Neural cell (in vitro differentiated cells): Measurements from ENCODE around the gene DCAF6. TPM values are rescaled to one million over a fixed set of nuclear protein-coding genes. Genes with fewer than 3 reads are reported as not detected.
"Not testable (repeated sequence)": the region's sequence is repeated elsewhere in the genome, so short reads cannot be mapped to it uniquely, and the experiment has no call there.

Source experiments
- H2AFZ ChIP-seq: fragments of 200-600, 300-800 bp; sonication (generic), shearing (Covaris generic); 2 replicates; pipeline ENCODE4 v1.6.0; 2014; ENCODE audit warnings: low read depth, mild to moderate bottlenecking, antibody characterized with exemption, low read length, moderate library complexity
- H3F3A ChIP-seq: fragments of 200-600 bp; shearing (Covaris generic); 2 replicates; pipeline ENCODE4 v1.6.1; 2016; ENCODE audit warnings: mild to moderate bottlenecking, moderate library complexity, mixed read lengths, antibody characterized with exemption, low read length; ENCODE audit not compliant: insufficient read depth, poor library complexity, severe bottlenecking
- H3K27ac ChIP-seq: fragments of 200-600, 300-800 bp; sonication (generic), shearing (Covaris generic); 2 replicates; pipeline ENCODE4 v1.5.1; 2014; ENCODE audit warnings: mild to moderate bottlenecking, low read length, moderate library complexity
- H3K27me3 ChIP-seq: fragments of 300-800, 200-600 bp; sonication (generic), shearing (Covaris generic); 2 replicates; pipeline ENCODE4 v1.6.0; 2014; ENCODE audit warnings: mild to moderate bottlenecking, low read depth, low read length, moderate library complexity; ENCODE audit not compliant: insufficient read depth
- H3K36me3 ChIP-seq: fragments of 300-800, 200-600 bp; sonication (generic), shearing (Covaris generic); 2 replicates; pipeline ENCODE4 v1.5.1; 2014; ENCODE audit warnings: mild to moderate bottlenecking, antibody characterized with exemption, low read length, moderate library complexity; ENCODE audit not compliant: insufficient read depth
- H3K4me2 ChIP-seq: fragments of 300-800, 200-600 bp; sonication (generic), shearing (Covaris generic); 2 replicates; pipeline ENCODE4 v1.6.0; 2014; ENCODE audit warnings: mild to moderate bottlenecking, low read length
- H3K4me3 ChIP-seq: fragments of 300-800, 200-600 bp; sonication (generic), shearing (Covaris generic); 2 replicates; pipeline ENCODE4 v1.5.1; 2014; ENCODE audit warnings: mild to moderate bottlenecking, low read length, moderate library complexity
- H3K79me2 ChIP-seq: fragments of 200-600 bp; shearing (Covaris generic); replicated peaks from 2 replicates; pipeline ENCODE4 v1.6.0; 2014; ENCODE audit warnings: mild to moderate bottlenecking, low read length, moderate library complexity; ENCODE audit not compliant: insufficient read depth
- H3K9ac ChIP-seq: fragments of 300-800, 200-600 bp; sonication (generic), shearing (Covaris generic); 2 replicates; pipeline ENCODE4 v1.6.1; 2016; ENCODE audit warnings: mild to moderate bottlenecking, low read length, mixed read lengths
- H3K9me2 ChIP-seq: fragments of 200-600 bp; shearing (Covaris generic); 2 replicates; pipeline ENCODE4 v1.6.1; 2016; ENCODE audit warnings: mild to moderate bottlenecking, low read length, mixed read lengths; ENCODE audit not compliant: insufficient read depth
- H3K9me3 ChIP-seq: fragments of 200-600, 300-800 bp; sonication (generic), shearing (Covaris generic); 2 replicates; pipeline ENCODE4 v1.6.1; 2016; ENCODE audit warnings: mild to moderate bottlenecking, mixed run types, low read length, moderate library complexity, mixed read lengths
- H4K20me1 ChIP-seq: fragments of 200-600 bp; shearing (Covaris generic); 2 replicates; pipeline ENCODE4 v1.6.1; 2016; ENCODE audit warnings: mild to moderate bottlenecking, mixed run types; ENCODE audit not compliant: insufficient read depth
- EP300 ChIP-seq: fragments of 450-650 bp; conservative IDR thresholded peaks from 2 replicates; pipeline ENCODE4 v1.6.1; 2014; ENCODE audit warnings: antibody characterized with exemption, mild to moderate bottlenecking, moderate library complexity; ENCODE audit not compliant: poor library complexity, severe bottlenecking
- EZH2 ChIP-seq: fragments of 200-600, 300-800 bp; shearing (Covaris generic), sonication (generic); IDR thresholded peaks from 2 replicates; pipeline ENCODE4 v1.6.1; 2014; ENCODE audit warnings: antibody characterized with exemption, low read length, borderline replicate concordance, mild to moderate bottlenecking; ENCODE audit not compliant: insufficient read depth, poor library complexity, severe bottlenecking
- MXI1 ChIP-seq: fragments of 450-650 bp; conservative IDR thresholded peaks from 2 replicates; pipeline ENCODE4 v1.6.1; 2014; ENCODE audit warnings: antibody characterized with exemption, mild to moderate bottlenecking; ENCODE audit not compliant: poor library complexity, severe bottlenecking
- POLR2AphosphoS5 ChIP-seq: IDR thresholded peaks from 2 replicates; pipeline ENCODE4 v1.6.1; 2012
- RAD21 ChIP-seq: fragments of 450-650 bp; conservative IDR thresholded peaks from 2 replicates; pipeline ENCODE4 v1.6.1; 2014; ENCODE audit warnings: antibody characterized with exemption, mild to moderate bottlenecking, moderate library complexity
- SMC3 ChIP-seq: fragments of 450-650 bp; conservative IDR thresholded peaks from 2 replicates; pipeline ENCODE4 v1.6.1; 2014; ENCODE audit warnings: antibody characterized with exemption, mild to moderate bottlenecking, moderate library complexity; ENCODE audit not compliant: poor library complexity
- TAF1 ChIP-seq: IDR thresholded peaks from 2 replicates; pipeline ENCODE4 v1.6.1; 2012; ENCODE audit warnings: low read depth
- polyA plus RNA-seq: library from polyadenylated mRNA; depleted of rRNA; stranded (reverse); fragments of >200 nt; gene quantifications from 2 replicates; pipeline ENCODE4 v1.2.3, GENCODE V29; 2014
- TF ChIP-seq, protein P1 (sequence below): IDR thresholded peaks from 2 replicates; pipeline ENCODE4 v1.6.1; 2012; ENCODE audit warnings: borderline replicate concordance
- TF ChIP-seq, protein P2 (sequence below): fragments of 450-650 bp; IDR thresholded peaks from 2 replicates; pipeline ENCODE4 v1.5.1; 2014; ENCODE audit warnings: antibody characterized with exemption, mild to moderate bottlenecking, moderate library complexity; ENCODE audit not compliant: poor library complexity, severe bottlenecking

The DCAF6 gene
- polyA plus RNA-seq, 1 donor from 2014 or later: 44.8 TPM

DNA sequence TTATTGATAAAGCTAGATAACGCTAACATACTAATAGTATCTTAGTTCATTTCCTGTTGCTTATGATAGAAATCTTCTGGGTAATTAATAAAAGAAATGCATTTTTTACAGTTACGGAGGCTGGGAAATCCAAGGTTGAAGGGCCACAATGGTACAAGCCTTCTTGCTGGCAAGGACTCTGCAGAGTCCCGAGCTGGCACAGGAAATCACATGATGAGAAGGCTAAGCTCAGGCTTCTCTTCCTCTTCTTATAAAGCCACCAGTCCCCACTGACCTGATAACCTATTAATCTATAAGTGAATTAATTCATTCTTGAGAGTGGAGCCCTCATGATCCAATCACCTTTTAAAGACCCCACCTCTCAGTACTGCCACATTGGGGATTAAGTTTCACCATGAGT lies 117.6 kb downstream of the DCAF6 start:
- H3K79me2 ChIP-seq: no peaks in the 10 kb centered on the region
- H3K36me3 ChIP-seq: no peaks in the 10 kb centered on the region
- no peak overlapping the region for H3K9ac ChIP-seq
- H2AFZ ChIP-seq: no peak overlapping the region
- no peaks in the 10 kb centered on the region for H3F3A ChIP-seq
- no peaks in the 10 kb centered on the region for H4K20me1 ChIP-seq
- TF ChIP-seq EZH2 (no peak), EP300 (no peak), SMC3 (no peak), TAF1 (no peak), RAD21 (no peak), POLR2AphosphoS5 (no peak), MXI1 (no peak)
- TF ChIP-seq, protein P1, sequence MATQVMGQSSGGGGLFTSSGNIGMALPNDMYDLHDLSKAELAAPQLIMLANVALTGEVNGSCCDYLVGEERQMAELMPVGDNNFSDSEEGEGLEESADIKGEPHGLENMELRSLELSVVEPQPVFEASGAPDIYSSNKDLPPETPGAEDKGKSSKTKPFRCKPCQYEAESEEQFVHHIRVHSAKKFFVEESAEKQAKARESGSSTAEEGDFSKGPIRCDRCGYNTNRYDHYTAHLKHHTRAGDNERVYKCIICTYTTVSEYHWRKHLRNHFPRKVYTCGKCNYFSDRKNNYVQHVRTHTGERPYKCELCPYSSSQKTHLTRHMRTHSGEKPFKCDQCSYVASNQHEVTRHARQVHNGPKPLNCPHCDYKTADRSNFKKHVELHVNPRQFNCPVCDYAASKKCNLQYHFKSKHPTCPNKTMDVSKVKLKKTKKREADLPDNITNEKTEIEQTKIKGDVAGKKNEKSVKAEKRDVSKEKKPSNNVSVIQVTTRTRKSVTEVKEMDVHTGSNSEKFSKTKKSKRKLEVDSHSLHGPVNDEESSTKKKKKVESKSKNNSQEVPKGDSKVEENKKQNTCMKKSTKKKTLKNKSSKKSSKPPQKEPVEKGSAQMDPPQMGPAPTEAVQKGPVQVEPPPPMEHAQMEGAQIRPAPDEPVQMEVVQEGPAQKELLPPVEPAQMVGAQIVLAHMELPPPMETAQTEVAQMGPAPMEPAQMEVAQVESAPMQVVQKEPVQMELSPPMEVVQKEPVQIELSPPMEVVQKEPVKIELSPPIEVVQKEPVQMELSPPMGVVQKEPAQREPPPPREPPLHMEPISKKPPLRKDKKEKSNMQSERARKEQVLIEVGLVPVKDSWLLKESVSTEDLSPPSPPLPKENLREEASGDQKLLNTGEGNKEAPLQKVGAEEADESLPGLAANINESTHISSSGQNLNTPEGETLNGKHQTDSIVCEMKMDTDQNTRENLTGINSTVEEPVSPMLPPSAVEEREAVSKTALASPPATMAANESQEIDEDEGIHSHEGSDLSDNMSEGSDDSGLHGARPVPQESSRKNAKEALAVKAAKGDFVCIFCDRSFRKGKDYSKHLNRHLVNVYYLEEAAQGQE: no peak
- TF ChIP-seq, protein P2, sequence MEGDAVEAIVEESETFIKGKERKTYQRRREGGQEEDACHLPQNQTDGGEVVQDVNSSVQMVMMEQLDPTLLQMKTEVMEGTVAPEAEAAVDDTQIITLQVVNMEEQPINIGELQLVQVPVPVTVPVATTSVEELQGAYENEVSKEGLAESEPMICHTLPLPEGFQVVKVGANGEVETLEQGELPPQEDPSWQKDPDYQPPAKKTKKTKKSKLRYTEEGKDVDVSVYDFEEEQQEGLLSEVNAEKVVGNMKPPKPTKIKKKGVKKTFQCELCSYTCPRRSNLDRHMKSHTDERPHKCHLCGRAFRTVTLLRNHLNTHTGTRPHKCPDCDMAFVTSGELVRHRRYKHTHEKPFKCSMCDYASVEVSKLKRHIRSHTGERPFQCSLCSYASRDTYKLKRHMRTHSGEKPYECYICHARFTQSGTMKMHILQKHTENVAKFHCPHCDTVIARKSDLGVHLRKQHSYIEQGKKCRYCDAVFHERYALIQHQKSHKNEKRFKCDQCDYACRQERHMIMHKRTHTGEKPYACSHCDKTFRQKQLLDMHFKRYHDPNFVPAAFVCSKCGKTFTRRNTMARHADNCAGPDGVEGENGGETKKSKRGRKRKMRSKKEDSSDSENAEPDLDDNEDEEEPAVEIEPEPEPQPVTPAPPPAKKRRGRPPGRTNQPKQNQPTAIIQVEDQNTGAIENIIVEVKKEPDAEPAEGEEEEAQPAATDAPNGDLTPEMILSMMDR: no peak
- H3K9me2 ChIP-seq: no peaks in the 10 kb centered on the region
- no peaks in the 10 kb centered on the region for H3K9me3 ChIP-seq
- no peak overlapping the region for H3K27ac ChIP-seq
- H3K4me3 ChIP-seq: no peak overlapping the region
- no peaks in the 10 kb centered on the region for H3K27me3 ChIP-seq
- H3K4me2 ChIP-seq: no peak overlapping the region

DNA sequence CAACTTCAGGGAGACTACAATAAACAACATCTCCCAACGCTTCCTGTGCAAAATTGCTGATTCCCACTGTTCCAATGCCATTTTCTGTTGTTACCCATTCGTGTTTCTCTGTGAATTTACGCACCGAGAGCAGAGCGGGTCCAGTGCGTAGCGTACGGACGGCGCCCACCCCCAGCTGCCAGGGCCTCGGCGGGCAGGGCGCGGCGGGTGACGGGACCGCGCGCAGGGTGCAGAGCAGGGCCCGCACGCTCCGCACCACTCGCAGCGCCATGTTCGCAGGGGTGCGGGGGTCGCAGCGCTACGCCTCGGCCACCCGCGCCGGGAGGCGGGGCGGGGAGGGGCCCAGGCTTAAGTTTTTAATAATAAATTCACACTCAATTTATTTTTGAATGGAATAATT lies 119.7 kb downstream of the DCAF6 start:
- not testable (repeated sequence) for H3K9me2 ChIP-seq, H3K9ac ChIP-seq, H3F3A ChIP-seq, H2AFZ ChIP-seq, H3K9me3 ChIP-seq, H3K4me3 ChIP-seq, H3K4me2 ChIP-seq, H3K27ac ChIP-seq, H3K27me3 ChIP-seq, H3K79me2 ChIP-seq, H4K20me1 ChIP-seq, H3K36me3 ChIP-seq

DNA sequence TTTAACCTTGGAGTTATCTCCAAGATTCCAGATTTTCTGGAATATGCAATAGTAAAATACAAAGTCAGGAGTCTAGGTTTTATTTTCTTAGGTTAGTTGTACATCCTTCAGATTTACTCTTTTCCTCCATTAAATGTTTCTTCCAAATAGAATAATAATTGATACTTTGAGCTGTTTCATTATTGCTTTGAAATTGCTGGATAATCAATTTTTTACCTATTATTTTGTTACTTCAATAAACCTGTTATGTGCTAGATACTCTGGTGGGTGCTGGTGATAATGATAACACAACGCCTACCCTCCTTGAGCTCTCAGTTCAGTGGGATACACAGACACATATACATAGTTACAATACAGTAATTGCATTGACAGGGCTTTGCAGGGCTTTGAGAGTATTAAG lies 120.9 kb downstream of the DCAF6 start:
- H3K9ac ChIP-seq: no peak overlapping the region
- H3K9me3 ChIP-seq: no peaks in the 10 kb centered on the region
- H4K20me1 ChIP-seq: no peaks in the 10 kb centered on the region
- H3K4me3 ChIP-seq: no peak overlapping the region
- no peaks in the 10 kb centered on the region for H3K27me3 ChIP-seq
- no peak overlapping the region for H3K4me2 ChIP-seq
- no peak overlapping the region for H3K27ac ChIP-seq
- no peak for TF ChIP-seq EP300
- no peaks in the 10 kb centered on the region for H3K9me2 ChIP-seq
- H2AFZ ChIP-seq: no peak overlapping the region
- no peaks in the 10 kb centered on the region for H3F3A ChIP-seq
- H3K36me3 ChIP-seq: no peaks in the 10 kb centered on the region
- H3K79me2 ChIP-seq: no peaks in the 10 kb centered on the region
